Spinal cord (tissue), 10 donors: ENCODE data around the gene DEPDC1. TPM values are rescaled to one million over a fixed set of nuclear protein-coding genes. Genes with fewer than 3 reads are reported as not detected.
"Not testable (repeated sequence)": the region's sequence is repeated elsewhere in the genome, so short reads cannot be mapped to it uniquely, and the experiment has no call there.

Experiments
- DNase-seq, 6 donors: peaks; one replicate each; pipeline versions ENCODE4 v3.0.0 to v3.0.0-alpha.2; 2013 to 2015; ENCODE audit warnings: low spot score in 6 of 6, low read depth in 4 of 6
- H3K27ac ChIP-seq: one replicate; pipeline ENCODE4 v1.5.1; 2013; ENCODE audit warnings: low read depth, low read length, control low read depth
- H3K27me3 ChIP-seq: one replicate; pipeline ENCODE4 v1.6.1; 2013; ENCODE audit warnings: low read length; ENCODE audit not compliant: control insufficient read depth, insufficient read depth
- H3K36me3 ChIP-seq: one replicate; pipeline ENCODE4 v1.6.1; 2013; ENCODE audit warnings: low read length; ENCODE audit not compliant: control insufficient read depth, insufficient read depth
- H3K4me1 ChIP-seq: one replicate; pipeline ENCODE4 v1.6.1; 2013; ENCODE audit warnings: low read length; ENCODE audit not compliant: control insufficient read depth, insufficient read depth
- H3K4me3 ChIP-seq: one replicate; pipeline ENCODE4 v1.5.1; 2013; ENCODE audit warnings: low read depth, low read length, control low read depth
- H3K9me3 ChIP-seq: one replicate; pipeline ENCODE4 v1.6.1; 2013; ENCODE audit warnings: low read length; ENCODE audit not compliant: control insufficient read depth, insufficient read depth
- WGBS: methylation state at CpG from one replicate; pipeline ENCODE4 v1.1.5; 2013; ENCODE audit warnings: missing lambda C conversion rate; ENCODE audit not compliant: insufficient coverage; 5-methylcytosine and 5-hydroxymethylcytosine counted together
- polyA plus RNA-seq, 2 donors: library from polyadenylated mRNA; unstranded; fragments of 120-200 nt; gene quantifications; one replicate each; pipeline ENCODE4 v1.2.1, GENCODE V29; 2013; ENCODE audit not compliant: insufficient read length in 2 of 2
- total RNA-seq, 2 donors: library from RNA; depleted of rRNA in 1 of 2; stranded (reverse); fragments of 120-200 nt in 1 of 2; fragments of >200 nt in 1 of 2; gene quantifications; one replicate each; pipeline versions ENCODE4 v1.2.3 to v1.2.4, GENCODE V29; 2013 to 2014
- donor health status: healthy.

The DEPDC1 gene
- total and polyA plus RNA-seq, 4 donors: 3.6 to 8.0 (median 4.8) TPM

DNA sequence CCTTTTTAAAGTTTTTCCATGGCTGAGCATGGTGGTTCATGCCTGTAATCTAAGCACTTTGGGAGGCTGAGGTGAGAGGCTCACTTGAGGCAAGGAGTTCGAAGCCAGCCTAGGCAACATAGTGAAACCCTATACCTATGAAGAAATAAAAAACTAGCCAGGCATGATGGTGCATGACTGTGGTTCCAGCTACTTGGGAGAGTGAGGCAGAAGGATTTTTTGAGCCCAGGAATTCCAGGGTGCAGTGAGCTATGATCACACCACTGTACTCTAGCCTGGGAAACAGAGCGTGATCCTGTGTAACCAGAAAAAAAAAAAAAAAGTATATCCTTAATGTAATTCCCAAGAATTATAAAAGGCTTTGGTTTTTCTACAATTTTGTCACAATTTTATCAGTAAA is 17.4 kb downstream of the DEPDC1 start:
- H3K4me1 ChIP-seq: no peaks in the 10 kb centered on the region
- no CpG with 5 or more reads among the region's 2 CpGs for WGBS
- H3K36me3 ChIP-seq: no peaks in the 10 kb centered on the region
- H3K27ac ChIP-seq: no peak overlapping the region
- no peak overlapping the region for H3K4me3 ChIP-seq
- DNase-seq: no peak
- H3K9me3 ChIP-seq: no peaks in the 10 kb centered on the region
- H3K27me3 ChIP-seq: no peaks in the 10 kb centered on the region

- Histone ChIP-seq H3K27ac (no peak overlapping the region), H3K4me3 (no peak overlapping the region), H3K27me3 (no peaks in the 10 kb centered on the region), H3K36me3 (no peaks in the 10 kb centered on the region), H3K9me3 (no peaks in the 10 kb centered on the region), H3K4me1 (no peaks in the 10 kb centered on the region)
- 100% methylated on average over 1 of the region's 2 CpGs for WGBS
- no peak for DNase-seq
Observed at GRCh38 chr1:68478662-68479061, 18.2 kb downstream of the DEPDC1 start.

- H3K27me3 ChIP-seq, H3K4me1 ChIP-seq, H3K27ac ChIP-seq, H3K4me3 ChIP-seq, H3K36me3 ChIP-seq, DNase-seq, H3K9me3 ChIP-seq: not testable (repeated sequence)
- WGBS: no CpG with 5 or more reads among the region's 2 CpGs
Observed at GRCh38 chr1:68476626-68477025, 20.3 kb downstream of the DEPDC1 start.

DNA sequence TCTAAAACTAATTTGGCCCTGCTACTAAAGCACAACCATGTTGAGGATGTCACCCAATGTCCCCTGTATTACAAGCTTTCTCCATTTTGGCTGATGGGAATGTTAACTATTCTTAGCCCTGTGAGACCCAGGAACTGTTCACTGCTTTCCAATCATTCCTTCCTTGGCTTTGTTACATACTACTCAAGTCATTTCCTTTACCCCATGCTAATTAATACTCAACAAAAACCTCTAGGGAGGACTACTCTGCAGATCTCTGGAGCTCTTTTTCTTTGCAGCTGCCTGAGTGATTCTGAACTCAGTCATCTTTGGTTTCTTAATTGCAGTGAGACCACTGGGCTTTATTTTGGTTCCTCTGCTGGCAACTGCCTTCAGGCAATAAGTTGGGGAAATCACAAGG is 23.8 kb downstream of the DEPDC1 start:
- Histone ChIP-seq H3K4me3 (no peak overlapping the region), H3K27me3 (no peaks in the 10 kb centered on the region), H3K4me1 (no peaks in the 10 kb centered on the region), H3K9me3 (peaks cover 1% of the 10 kb centered on the region), H3K27ac (no peak overlapping the region), H3K36me3 (no peaks in the 10 kb centered on the region)
- no peak for DNase-seq

DNA sequence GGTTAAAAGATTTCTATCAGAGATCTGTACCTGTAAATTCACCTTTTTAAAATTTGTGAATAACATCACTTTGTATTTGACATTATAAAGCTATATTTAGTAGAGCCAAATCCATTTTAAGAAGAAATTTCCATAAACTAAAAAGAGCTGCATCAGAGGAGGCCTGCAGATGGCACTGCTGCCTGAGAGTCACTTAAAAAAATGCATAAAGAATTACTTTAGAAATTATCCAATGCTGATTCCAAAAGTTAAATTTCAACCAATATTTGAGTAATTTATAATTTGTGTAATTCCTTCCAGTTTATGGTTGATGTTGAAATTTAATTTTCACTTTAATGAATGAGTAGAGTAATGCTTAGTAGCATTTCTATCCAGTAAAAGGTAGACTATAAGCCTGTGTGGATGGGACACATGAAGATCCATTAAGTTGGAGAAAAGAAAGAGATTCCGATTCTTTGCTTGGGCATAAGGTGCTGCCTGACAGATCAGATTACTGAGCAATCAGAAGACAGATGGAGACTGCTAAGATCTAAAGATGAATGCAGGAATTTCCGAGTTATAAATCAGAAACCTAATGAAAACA is 26.4 kb downstream of the DEPDC1 start:
- Histone ChIP-seq H3K27ac (no peak overlapping the region), H3K4me3 (no peak overlapping the region), H3K9me3 (peaks cover 1% of the 10 kb centered on the region), H3K36me3 (no peaks in the 10 kb centered on the region), H3K4me1 (no peaks in the 10 kb centered on the region), H3K27me3 (no peaks in the 10 kb centered on the region)
- peak in 2 of 6 donors; percentile 48 to 66 for DNase-seq
- WGBS: no CpG with 5 or more reads among the region's 2 CpGs

DNA sequence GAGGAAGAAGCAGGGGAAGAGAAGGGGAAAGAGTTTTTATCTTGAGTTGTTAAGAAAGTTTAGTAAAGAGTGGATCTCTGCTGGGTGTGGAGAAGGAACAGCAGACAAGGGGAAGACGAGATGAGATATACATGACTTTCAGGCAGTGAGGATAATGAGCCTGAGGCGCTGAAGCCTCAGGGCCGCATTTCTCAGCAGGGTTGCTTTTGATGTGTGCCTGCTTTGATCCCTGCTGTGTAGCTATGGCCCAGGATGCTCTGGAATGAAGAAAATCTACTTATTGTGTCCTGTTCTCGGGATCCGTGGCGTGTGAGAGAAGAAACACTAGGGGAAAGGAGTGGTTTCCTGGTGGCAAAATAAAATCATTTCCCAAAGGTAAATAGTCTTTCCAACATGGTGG is 32.0 kb downstream of the DEPDC1 start:
- no peak overlapping the region for H3K27ac ChIP-seq
- H3K9me3 ChIP-seq: no peaks in the 10 kb centered on the region
- no peak overlapping the region for H3K4me3 ChIP-seq
- no peaks in the 10 kb centered on the region for H3K4me1 ChIP-seq
- DNase-seq: peak in 1 of 6 donors; percentile 5
- 36% methylated on average over 6 of the region's 6 CpGs for WGBS
- no peaks in the 10 kb centered on the region for H3K27me3 ChIP-seq
- no peaks in the 10 kb centered on the region for H3K36me3 ChIP-seq

GRCh38 chr1:68460935-68461334 is 35.9 kb downstream of the DEPDC1 start:
- Histone ChIP-seq H3K27me3 (no peaks in the 10 kb centered on the region), H3K4me3 (no peak overlapping the region), H3K27ac (no peak overlapping the region), H3K36me3 (no peaks in the 10 kb centered on the region), H3K9me3 (no peaks in the 10 kb centered on the region), H3K4me1 (no peaks in the 10 kb centered on the region)
- DNase-seq: no peak
- 67% methylated on average over 2 of the region's 4 CpGs for WGBS

DNA sequence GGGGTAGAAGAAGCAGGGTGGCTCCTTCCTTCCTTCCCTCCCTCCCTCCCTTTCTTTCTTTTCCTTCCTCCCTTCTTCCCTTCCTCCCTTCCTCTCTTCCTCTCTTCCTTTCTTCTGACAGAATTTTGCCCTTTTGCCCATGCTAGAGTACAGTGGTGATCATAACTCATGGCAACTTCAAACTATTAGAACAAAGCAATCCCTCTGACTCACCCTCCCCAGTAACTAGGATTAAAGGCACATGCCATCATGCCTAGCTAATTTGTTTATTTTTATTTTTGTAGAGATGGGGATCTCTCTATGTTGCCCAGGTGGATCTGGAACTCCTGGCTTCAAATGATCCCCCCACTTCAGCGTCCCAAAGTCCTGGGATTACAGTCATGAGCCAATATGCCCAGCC is 37.1 kb downstream of the DEPDC1 start:
- no peaks in the 10 kb centered on the region for H3K27me3 ChIP-seq
- no peak overlapping the region for H3K4me3 ChIP-seq
- no peak for DNase-seq
- H3K9me3 ChIP-seq: no peaks in the 10 kb centered on the region
- no peaks in the 10 kb centered on the region for H3K36me3 ChIP-seq
- WGBS: 100% methylated on average over 1 of the region's 1 CpG
- no peak overlapping the region for H3K27ac ChIP-seq
- H3K4me1 ChIP-seq: no peaks in the 10 kb centered on the region

- no peaks in the 10 kb centered on the region for H3K27me3 ChIP-seq
- H3K4me3 ChIP-seq: no peak overlapping the region
- WGBS: 60% methylated on average over 1 of the region's 2 CpGs
- no peak overlapping the region for H3K27ac ChIP-seq
- no peaks in the 10 kb centered on the region for H3K9me3 ChIP-seq
- H3K36me3 ChIP-seq: no peaks in the 10 kb centered on the region
- DNase-seq: no peak
- H3K4me1 ChIP-seq: no peaks in the 10 kb centered on the region
Observed at GRCh38 chr1:68459091-68459490, 37.8 kb downstream of the DEPDC1 start.

GRCh38 chr1:68456202-68456601 is 40.7 kb downstream of the DEPDC1 start:
- Histone ChIP-seq H3K27me3 (no peaks in the 10 kb centered on the region), H3K36me3 (no peaks in the 10 kb centered on the region), H3K4me3 (no peak overlapping the region), H3K4me1 (no peaks in the 10 kb centered on the region), H3K9me3 (no peaks in the 10 kb centered on the region), H3K27ac (no peak overlapping the region)
- peak in 1 of 6 donors; percentile 21 for DNase-seq
- 100% methylated on average over 1 of the region's 1 CpG for WGBS
